ENCODE data around the gene GPAM.
"Not testable (repeated sequence)": the region's sequence is repeated elsewhere in the genome, so short reads cannot be mapped to it uniquely, and the experiment has no call there.

Gene GPAM

GRCh38 chr10:112126901-112127300 is 56.7 kb downstream of the GPAM start:
- Histone ChIP-seq H3K4me1 (no peaks in the 10 kb centered on the region), H3K36me3 (replicated peaks) (no peaks in the 10 kb centered on the region), H3K9me3 (no peaks in the 10 kb centered on the region), H3K4me3 (no peak overlapping the region), H3K27me3 (ENCODE audit: low read depth) (no peaks in the 10 kb centered on the region)
- DNase-seq (ENCODE audit: low spot score in 2 of 2) = no peak
- in situ Hi-C loops (cut with MboI; ENCODE audit: low sequenced_read_pairs) = no loop called here

GRCh38 chr10:112126172-112126571 is 57.4 kb downstream of the GPAM start:
- Histone ChIP-seq H3K36me3 (replicated peaks) (no peaks in the 10 kb centered on the region), H3K9me3 (no peaks in the 10 kb centered on the region), H3K4me3 (no peak overlapping the region), H3K4me1 (no peaks in the 10 kb centered on the region), H3K27me3 (ENCODE audit: low read depth) (no peaks in the 10 kb centered on the region)
- in situ Hi-C loops (cut with MboI; ENCODE audit: low sequenced_read_pairs) = no loop called here
- no peak for DNase-seq (ENCODE audit: low spot score in 2 of 2)

- no peak overlapping the region for H3K4me3 ChIP-seq
- no peak for DNase-seq (ENCODE audit: low spot score in 2 of 2)
- H3K27me3 ChIP-seq (ENCODE audit: low read depth) = no peaks in the 10 kb centered on the region
- no peaks in the 10 kb centered on the region for H3K4me1 ChIP-seq
- H3K36me3 ChIP-seq (replicated peaks) = no peaks in the 10 kb centered on the region
- no peaks in the 10 kb centered on the region for H3K9me3 ChIP-seq
- in situ Hi-C loops (cut with MboI; ENCODE audit: low sequenced_read_pairs) = no loop called here
Observed at GRCh38 chr10:112124866-112125265, 58.7 kb downstream of the GPAM start.

- no peak for DNase-seq (ENCODE audit: low spot score in 2 of 2)
- no peaks in the 10 kb centered on the region for H3K4me1 ChIP-seq
- no peak overlapping the region for H3K4me3 ChIP-seq
- in situ Hi-C loops (cut with MboI; ENCODE audit: low sequenced_read_pairs) = no loop called here
- H3K36me3 ChIP-seq (replicated peaks) = no peaks in the 10 kb centered on the region
- H3K9me3 ChIP-seq = no peaks in the 10 kb centered on the region
- no peaks in the 10 kb centered on the region for H3K27me3 ChIP-seq (ENCODE audit: low read depth)
Observed at GRCh38 chr10:112122827-112123226, 60.7 kb downstream of the GPAM start.

- in situ Hi-C loops (cut with MboI; ENCODE audit: low sequenced_read_pairs) = no loop called here
- Histone ChIP-seq H3K4me3 (no peak overlapping the region), H3K36me3 (replicated peaks) (no peaks in the 10 kb centered on the region), H3K27me3 (ENCODE audit: low read depth) (no peaks in the 10 kb centered on the region), H3K4me1 (no peaks in the 10 kb centered on the region), H3K9me3 (no peaks in the 10 kb centered on the region)
- no peak for DNase-seq (ENCODE audit: low spot score in 2 of 2)
Observed at GRCh38 chr10:112120491-112120890, 63.1 kb downstream of the GPAM start.

- in situ Hi-C loops (cut with MboI; ENCODE audit: low sequenced_read_pairs) = no loop called here
- Histone ChIP-seq H3K36me3 (replicated peaks) (no peaks in the 10 kb centered on the region), H3K4me1 (no peaks in the 10 kb centered on the region), H3K4me3 (no peak overlapping the region), H3K27me3 (ENCODE audit: low read depth) (no peaks in the 10 kb centered on the region), H3K9me3 (no peaks in the 10 kb centered on the region)
- peak; percentile 34 to 70 for DNase-seq (ENCODE audit: low spot score in 2 of 2)
Observed at GRCh38 chr10:112115781-112116385, 67.7 kb downstream of the GPAM start.

GRCh38 chr10:112109779-112110178 is 73.8 kb downstream of the GPAM start:
- H3K4me1 ChIP-seq; H3K27me3 ChIP-seq (ENCODE audit: low read depth); H3K36me3 ChIP-seq (replicated peaks); H3K4me3 ChIP-seq; DNase-seq (ENCODE audit: low spot score in 2 of 2); H3K9me3 ChIP-seq; in situ Hi-C loops (cut with MboI; ENCODE audit: low sequenced_read_pairs): not testable (repeated sequence)
